H1 (cell line): ENCODE measurements around the gene TSPAN4. TPM values are rescaled to one million over a fixed set of nuclear protein-coding genes. Genes with fewer than 3 reads are reported as not detected.

Experiments used
- CTCF ChIA-PET: fragments of 300-600 bp; sonication (Branson Sonifier 250); formaldehyde crosslinking; loops from one replicate; lab custom pipeline; 2021; ENCODE audit not compliant: partially characterized antibody; lab: Charles Lee
- POLR2A ChIA-PET: fragments of 300-600 bp; sonication (Branson Sonifier 250); formaldehyde crosslinking; loops from one replicate; lab custom pipeline; 2021; ENCODE audit warnings: inconsistent platforms; ENCODE audit not compliant: partially characterized antibody; lab: Charles Lee
- DNase-seq, 2 experiments: peaks; one replicate each; pipeline versions ENCODE4 v3.0.0 to v3.0.0-alpha.2; 2010 to 2022; ENCODE audit warnings: low spot score in 2 of 2, low read depth in 1 of 2, mixed read lengths in 1 of 2
- FAIRE-seq: peaks from 2 replicates; lab custom pipeline; 2011; peaks lifted over from hg19 to GRCh38; lab: Jason Lieb, UNC
- H2AFZ ChIP-seq: 2 replicates; pipeline ENCODE4 v1.8.1; 2012; ENCODE audit warnings: low read length, inconsistent platforms
- H2AK5ac ChIP-seq: 2 replicates; pipeline ENCODE4 v1.6.1; 2013; ENCODE audit warnings: low read depth, low read length
- H2BK120ac ChIP-seq: replicated peaks from 2 replicates; pipeline ENCODE3; 2013; ENCODE audit warnings: low read depth, low read length, inconsistent platforms
- H2BK12ac ChIP-seq: 2 replicates; pipeline ENCODE4 v1.6.1; 2013; ENCODE audit warnings: low read depth, low read length
- H2BK15ac ChIP-seq: 2 replicates; pipeline ENCODE4 v1.6.1; 2013; ENCODE audit warnings: low read length
- H2BK20ac ChIP-seq: 2 replicates; pipeline ENCODE4 v1.6.1; 2013; ENCODE audit warnings: low read length
- H2BK5ac ChIP-seq: 2 replicates; pipeline ENCODE4 v1.6.1; 2013; ENCODE audit warnings: low read depth, low read length
- H3K14ac ChIP-seq: 2 replicates; pipeline ENCODE4 v1.6.1; 2013; ENCODE audit warnings: inconsistent platforms; ENCODE audit not compliant: insufficient read length
- H3K18ac ChIP-seq: 2 replicates; pipeline ENCODE4 v1.6.1; 2013; ENCODE audit warnings: low read length; ENCODE audit errors: extremely low read depth
- H3K23ac ChIP-seq: 2 replicates; pipeline ENCODE4 v1.6.1; 2013; ENCODE audit warnings: inconsistent platforms; ENCODE audit not compliant: insufficient read length
- H3K23me2 ChIP-seq: 2 replicates; pipeline ENCODE4 v1.6.1; 2013; ENCODE audit warnings: low read depth, low read length
- H3K27ac ChIP-seq: 2 replicates; pipeline ENCODE4 v1.6.1; 2011; ENCODE audit warnings: low read depth, low read length, inconsistent platforms
- H3K27me3 ChIP-seq, 4 experiments: replicated peaks in 1 of 4; 1 replicate in 1 of 4; 2 replicates in 3 of 4; pipeline versions ENCODE4 v1.6.1 to v1.8.1; 2011 to 2013; ENCODE audit warnings: low read length in 3 of 4, mild to moderate bottlenecking in 3 of 4, inconsistent platforms in 2 of 4, mixed read lengths in 2 of 4, moderate library complexity in 1 of 4; ENCODE audit not compliant: control insufficient read depth in 3 of 4, insufficient read depth in 3 of 4; ENCODE audit errors: extremely low read depth in 1 of 4
- H3K36me3 ChIP-seq, 4 experiments: 2 replicates each; pipeline versions ENCODE4 v1.6.1 to v1.8.1; 2011 to 2013; ENCODE audit warnings: mild to moderate bottlenecking in 4 of 4, low read length in 3 of 4, moderate library complexity in 2 of 4, control low read depth in 1 of 4, inconsistent platforms in 1 of 4; ENCODE audit not compliant: insufficient read depth in 4 of 4, control insufficient read depth in 2 of 4
- H3K4ac ChIP-seq: replicated peaks from 2 replicates; pipeline ENCODE3; 2013; ENCODE audit warnings: low read length, low read depth, mixed read lengths, inconsistent platforms; ENCODE audit not compliant: insufficient read length
- H3K4me1 ChIP-seq, 4 experiments: replicated peaks in 1 of 4; 1 replicate in 1 of 4; 2 replicates in 3 of 4; pipeline versions ENCODE4 v1.6.1 to v1.8.1; 2011 to 2013; ENCODE audit warnings: low read length in 3 of 4, inconsistent platforms in 2 of 4, mixed read lengths in 1 of 4; ENCODE audit not compliant: insufficient read depth in 4 of 4, control insufficient read depth in 3 of 4
- H3K4me2 ChIP-seq, 2 experiments: 2 replicates each; pipeline versions ENCODE4 v1.6.1 to v1.8.1; 2011 to 2013; ENCODE audit warnings: low read depth in 2 of 2, low read length in 2 of 2, control low read depth in 1 of 2, inconsistent platforms in 1 of 2, mild to moderate bottlenecking in 1 of 2; ENCODE audit not compliant: insufficient read depth in 1 of 2
- H3K4me3 ChIP-seq, 4 experiments: fragments of 200-600, 300-600 bp in 1 of 4; sonication (generic), shearing (Covaris generic), sonication (Bioruptor Twin) in 1 of 4; 2 replicates each; pipeline versions ENCODE4 v1.5.1 to v1.8.1; 2011 to 2016; ENCODE audit warnings: low read length in 4 of 4, low read depth in 3 of 4, control low read depth in 2 of 4, inconsistent platforms in 2 of 4, mild to moderate bottlenecking in 2 of 4, mixed read lengths in 1 of 4, moderate library complexity in 1 of 4; ENCODE audit not compliant: insufficient read depth in 2 of 4; ENCODE audit errors: extremely low read depth in 1 of 4
- H3K56ac ChIP-seq: replicated peaks from 2 replicates; pipeline ENCODE3; 2013; ENCODE audit warnings: low read depth, mild to moderate bottlenecking, mixed read lengths, low read length, inconsistent platforms; ENCODE audit not compliant: insufficient read length
- H3K79me1 ChIP-seq: 2 replicates; pipeline ENCODE4 v1.6.1; 2013; ENCODE audit warnings: low read depth, low read length, control low read depth
- H3K79me2 ChIP-seq, 2 experiments: 2 replicates each; pipeline versions ENCODE4 v1.6.1 to v1.8.1; 2012 to 2013; ENCODE audit warnings: low read length in 2 of 2, mild to moderate bottlenecking in 2 of 2, inconsistent platforms in 1 of 2; ENCODE audit not compliant: insufficient read depth in 2 of 2, control insufficient read depth in 1 of 2
- H3K9ac ChIP-seq, 4 experiments: replicated peaks in 1 of 4; 1 replicate in 1 of 4; 2 replicates in 3 of 4; pipeline versions ENCODE4 v1.6.1 to v1.8.1; 2011 to 2013; ENCODE audit warnings: low read depth in 3 of 4, low read length in 3 of 4, control low read depth in 2 of 4, mild to moderate bottlenecking in 2 of 4, moderate library complexity in 2 of 4, inconsistent platforms in 1 of 4; ENCODE audit errors: extremely low read depth in 1 of 4
- H3K9me3 ChIP-seq, 2 experiments: 2 replicates each; pipeline versions ENCODE4 v1.6.1 to v1.8.1; 2012 to 2013; ENCODE audit warnings: mild to moderate bottlenecking in 2 of 2, moderate library complexity in 2 of 2, control low read depth in 1 of 2, inconsistent platforms in 1 of 2, low read depth in 1 of 2, low read length in 1 of 2, mixed read lengths in 1 of 2; ENCODE audit not compliant: insufficient read depth in 2 of 2
- H4K20me1 ChIP-seq, 2 experiments: replicated peaks in 1 of 2; 2 replicates each; pipeline versions ENCODE3 to v1.8.1; 2011 to 2013; ENCODE audit warnings: inconsistent platforms in 2 of 2, low read length in 2 of 2, mild to moderate bottlenecking in 1 of 2; ENCODE audit not compliant: insufficient read depth in 2 of 2, control insufficient read depth in 1 of 2
- H4K5ac ChIP-seq: 2 replicates; pipeline ENCODE4 v1.6.1; 2013; ENCODE audit warnings: low read length, low read depth, mixed read lengths, inconsistent platforms; ENCODE audit not compliant: insufficient read length
- H4K8ac ChIP-seq: 2 replicates; pipeline ENCODE4 v1.8.0; 2013; ENCODE audit warnings: mild to moderate bottlenecking, moderate library complexity, low read length, inconsistent platforms; ENCODE audit not compliant: insufficient read depth; ENCODE audit errors: extremely low read depth
- H4K91ac ChIP-seq: replicated peaks from 2 replicates; pipeline ENCODE3; 2013; ENCODE audit warnings: low read length, mixed read lengths, inconsistent platforms; ENCODE audit not compliant: insufficient read length
- ASH2L ChIP-seq: fragments of 200-600, 300-600 bp; sonication (generic); IDR thresholded peaks from one replicate; pipeline ENCODE4 v1.7.1; 2017; ENCODE audit warnings: low read length
- CHD1 ChIP-seq: IDR thresholded peaks from 2 replicates; pipeline ENCODE4 v1.6.1; 2012; ENCODE audit warnings: low read depth, low read length, improper control_type of control experiment
- CTBP2 ChIP-seq: IDR thresholded peaks from 2 replicates; pipeline ENCODE4 v1.7.0; 2011; ENCODE audit warnings: borderline replicate concordance, mild to moderate bottlenecking, moderate library complexity, mixed read lengths, low read length; ENCODE audit not compliant: insufficient read depth, insufficient read length
- HDAC2 ChIP-seq, 2 experiments: fragments of 300-600 bp in 1 of 2; sonication (generic) in 1 of 2; IDR thresholded peaks; 2 replicates each; pipeline ENCODE4 v1.6.1; 2011 to 2012; ENCODE audit warnings: low read depth in 2 of 2, low read length in 2 of 2, mild to moderate bottlenecking in 2 of 2, moderate library complexity in 2 of 2, borderline replicate concordance in 1 of 2, inconsistent platforms in 1 of 2
- NRF1 ChIP-seq: IDR thresholded peaks from 2 replicates; pipeline ENCODE4 v1.6.1; 2011; ENCODE audit warnings: mild to moderate bottlenecking, low read depth, low read length, improper control_type of control experiment
- SP1 ChIP-seq: IDR thresholded peaks from 2 replicates; pipeline ENCODE4 v1.6.1; 2011; ENCODE audit warnings: low read depth, low read length
- SP2 ChIP-seq: IDR thresholded peaks from 2 replicates; pipeline ENCODE4 v1.6.1; 2012; ENCODE audit warnings: mild to moderate bottlenecking, low read length, inconsistent platforms
- WGBS, 2 experiments: shearing (Covaris generic) in 1 of 2; methylation state at CpG; one replicate each; pipeline versions ENCODE4 v1.1.6 to v1.1.7; 2013 to 2015; ENCODE audit warnings: low lambda C conversion rate in 2 of 2, mixed read lengths in 2 of 2, inconsistent platforms in 1 of 2, low coverage in 1 of 2, missing lambda C conversion rate in 1 of 2; ENCODE audit not compliant: insufficient replicate concordance in 2 of 2, insufficient coverage in 1 of 2, insufficient read length in 1 of 2; ENCODE audit errors: extremely low coverage in 1 of 2, missing lambda C conversion rate in 1 of 2; 5-methylcytosine and 5-hydroxymethylcytosine counted together
- polyA plus RNA-seq, 7 experiments: library from polyadenylated mRNA; depleted of rRNA in 3 of 7; stranded (reverse) in 5 of 7; unstranded in 2 of 7; fragments of >200 nt in 5 of 7; fragments of 200-250 nt in 2 of 7; gene quantifications; 1 replicate in 5 of 7; 2 replicates in 1 of 7; 4 replicates in 1 of 7; pipeline versions ENCODE4 v1.2.1 to v1.2.3, GENCODE V29; 2011 to 2013; ENCODE audit warnings: missing spikeins in 2 of 7, mixed read lengths in 2 of 7
- total RNA-seq: library from RNA; stranded (reverse); fragmentation: NEBNext Ultra II Directional; extraction: Animal tissue kit (Norgen Biotek cat#: 25700); gene quantifications from 2 replicates; pipeline ENCODE4 v1.2.1, GENCODE V29; 2021
- TF ChIP-seq, protein P1 (sequence below): IDR thresholded peaks from 2 replicates; pipeline ENCODE4 v1.6.1; 2011; ENCODE audit warnings: low read depth, mild to moderate bottlenecking, low read length; ENCODE audit not compliant: insufficient read depth
- TF ChIP-seq, protein P2 (sequence below): IDR thresholded peaks from 2 replicates; pipeline ENCODE4 v1.6.1; 2012; ENCODE audit warnings: inconsistent platforms
- TF ChIP-seq, protein P3 (sequence below): IDR thresholded peaks from 2 replicates; pipeline ENCODE4 v1.6.1; 2012; ENCODE audit warnings: inconsistent platforms

The TSPAN4 gene
- total and polyA plus RNA-seq, 2 of the 8 experiments (the other 6 are each of a cell fraction or from before 2014, with no cell fraction given): 74.1 to 145 TPM

DNA sequence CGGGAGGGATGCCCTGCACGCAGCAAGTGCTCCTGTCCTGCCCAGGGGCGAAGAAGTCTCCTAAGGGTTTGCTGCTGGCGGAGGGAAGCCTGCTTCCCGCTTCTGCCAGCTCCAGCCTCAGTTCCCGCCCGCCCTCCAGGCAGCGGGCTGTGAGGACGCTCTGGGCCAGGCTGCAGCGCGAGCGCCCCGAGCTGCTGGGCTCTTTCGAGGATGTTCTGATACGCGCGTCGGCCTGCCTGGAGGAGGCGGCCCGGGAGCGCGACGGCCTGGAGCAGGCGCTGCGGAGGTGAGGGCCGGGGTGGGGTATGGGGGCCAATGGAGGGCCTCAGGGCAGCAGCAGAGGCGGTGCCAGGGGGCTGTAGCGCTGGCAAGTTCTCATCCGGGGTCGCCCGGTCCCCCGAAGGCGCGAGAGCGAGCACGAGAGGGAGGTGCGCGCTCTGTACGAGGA, 12.8 kb upstream of the TSPAN4 start:
- no peak overlapping the region for H3K56ac ChIP-seq
- H2BK120ac ChIP-seq: peak overlapping the region; percentile 77
- H3K4ac ChIP-seq: peak overlapping the region; percentile 3
- WGBS, 2 experiments: 4% methylated on average over 29 of the region's 39 CpGs; no CpG with 5 or more reads in 1 of the 2 experiments
- peak overlapping the region; percentile 88 for H4K91ac ChIP-seq
- no peak overlapping the region for H2AFZ ChIP-seq
- H2AK5ac ChIP-seq: no peak overlapping the region
- no peak overlapping the region for H3K14ac ChIP-seq
- no peak overlapping the region for H3K23ac ChIP-seq
- peaks cover 6 to 41% (median 31%) of the 10 kb centered on the region in 4 experiments for H3K27me3 ChIP-seq
- no peaks in the 10 kb centered on the region for H3K36me3 ChIP-seq
- H3K4me1 ChIP-seq: peaks cover 0 to 54% (median 47%) of the 10 kb centered on the region in 4 experiments; a peak in 6 of 7 replicates
- DNase-seq (peak in 1 of 2 experiments; percentile 92), FAIRE-seq (no peak)
- no peaks in the 10 kb centered on the region; a peak in 1 of 4 replicates for H3K79me2 ChIP-seq
- peak overlapping the region; percentile 45 to 74 (median 56) for H3K4me3 ChIP-seq
- H4K20me1 ChIP-seq: peaks cover 2 to 8% of the 10 kb centered on the region in 2 experiments
- peak overlapping the region; percentile 95 for H3K18ac ChIP-seq
- H2BK12ac ChIP-seq: 0 out of 2 replicates have a peak overlapping the region, but pooled peaks have one; percentile 92
- peak overlapping the region in 2 of 4 experiments; percentile 45; a peak in 3 of 7 replicates for H3K9ac ChIP-seq
- H4K5ac ChIP-seq: peak overlapping the region; percentile 20
- H3K27ac ChIP-seq: no peak overlapping the region
- H3K23me2 ChIP-seq: peaks cover 34% of the 10 kb centered on the region
- H3K9me3 ChIP-seq: no peaks in the 10 kb centered on the region
- peak overlapping the region; percentile 9; the same call in 1 of the 2 replicates for H4K8ac ChIP-seq
- no peak overlapping the region for H2BK20ac ChIP-seq
- no peak overlapping the region for H2BK15ac ChIP-seq
- peak overlapping the region; percentile 84 to 98 for H3K4me2 ChIP-seq
- no peaks in the 10 kb centered on the region; the same call in 1 of the 2 replicates for H3K79me1 ChIP-seq
- CTCF ChIA-PET: interaction anchor here (0.8 to 3.5 kb wide), 7 partner anchors 9 to 72 kb away, joined by 3 to 26 read pairs (median 9); partner anchors contain the start of genes PNPLA2, POLR2L and TSPAN4
- POLR2A ChIA-PET: interaction anchor here (0.6 to 53.0 kb wide), 9 partner anchors 0 to 276 kb away, joined by 3 to 1917 read pairs (median 4); partner anchors contain the start of genes CD151, CEND1, CRACR2B and GATD1
- H2BK5ac ChIP-seq: no peak overlapping the region
- TF ChIP-seq, protein P1, sequence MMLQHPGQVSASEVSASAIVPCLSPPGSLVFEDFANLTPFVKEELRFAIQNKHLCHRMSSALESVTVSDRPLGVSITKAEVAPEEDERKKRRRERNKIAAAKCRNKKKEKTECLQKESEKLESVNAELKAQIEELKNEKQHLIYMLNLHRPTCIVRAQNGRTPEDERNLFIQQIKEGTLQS: no peak
- TF ChIP-seq CTBP2 (peak; percentile 49), NRF1 (no peak), CHD1 (no peak), HDAC2 (IDR thresholded peaks at IDR 0.05; ENCODE audit: borderline replicate concordance in 1 of 2, low read depth in 2 of 2, low read length in 2 of 2) (0 out of 4 replicates have a peak, but pooled peaks of 1 of the 2 experiments have one; percentile 4), SP2 (no peak), ASH2L (peak; percentile 12), SP1 (no peak)
- TF ChIP-seq, protein P2, sequence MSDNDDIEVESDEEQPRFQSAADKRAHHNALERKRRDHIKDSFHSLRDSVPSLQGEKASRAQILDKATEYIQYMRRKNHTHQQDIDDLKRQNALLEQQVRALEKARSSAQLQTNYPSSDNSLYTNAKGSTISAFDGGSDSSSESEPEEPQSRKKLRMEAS: 0 out of 2 replicates have a peak, but pooled peaks have one; percentile 3
- TF ChIP-seq, protein P3, sequence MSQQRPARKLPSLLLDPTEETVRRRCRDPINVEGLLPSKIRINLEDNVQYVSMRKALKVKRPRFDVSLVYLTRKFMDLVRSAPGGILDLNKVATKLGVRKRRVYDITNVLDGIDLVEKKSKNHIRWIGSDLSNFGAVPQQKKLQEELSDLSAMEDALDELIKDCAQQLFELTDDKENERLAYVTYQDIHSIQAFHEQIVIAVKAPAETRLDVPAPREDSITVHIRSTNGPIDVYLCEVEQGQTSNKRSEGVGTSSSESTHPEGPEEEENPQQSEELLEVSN: peak; percentile 67; the same call in 1 of the 2 replicates
